Breast epithelium (tissue), 3 donors: ENCODE data around the gene KLF1.

Experiments
- POLR2A ChIP-seq: fragments of 450-650 bp; IDR thresholded peaks from one replicate; pipeline ENCODE4 v1.6.1; 2016; ENCODE audit warnings: antibody characterized with exemption, mild to moderate bottlenecking, moderate library complexity
- POLR2AphosphoS5 ChIP-seq, 3 donors: sonication (generic); formaldehyde crosslinking; IDR thresholded peaks; one replicate each; pipeline ENCODE4 v1.6.1; 2017; ENCODE audit warnings: antibody characterized with exemption in 3 of 3
- TF ChIP-seq, protein P1 (sequence below), 3 donors: fragments of 450-650 bp; IDR thresholded peaks; one replicate each; pipeline ENCODE4 v1.5.1; 2016 to 2017; ENCODE audit warnings: antibody characterized with exemption in 3 of 3, mild to moderate bottlenecking in 3 of 3, moderate library complexity in 3 of 3

DNA sequence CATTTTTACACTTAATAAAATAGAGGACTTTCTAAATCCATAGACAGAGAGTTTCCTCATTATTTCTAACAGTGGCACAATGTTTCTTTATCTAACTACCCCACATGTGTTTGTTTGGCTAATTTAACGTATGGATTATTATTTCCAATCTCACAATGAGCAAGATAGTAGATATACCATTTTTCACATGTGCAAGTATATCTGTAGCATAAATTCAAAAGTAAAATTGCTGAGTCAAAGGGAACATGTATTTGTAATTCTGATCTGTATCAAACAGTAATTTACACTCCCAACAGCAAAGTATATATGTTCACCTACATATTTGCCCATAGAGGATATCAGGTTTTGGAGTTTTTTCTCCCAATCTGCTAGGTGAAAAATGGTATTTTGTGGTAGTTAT is 30.3 kb downstream of the KLF1 start:
- TF ChIP-seq POLR2A (no peak), POLR2AphosphoS5 (IDR thresholded peaks at IDR 0.05) (no peak)
- TF ChIP-seq, protein P1, sequence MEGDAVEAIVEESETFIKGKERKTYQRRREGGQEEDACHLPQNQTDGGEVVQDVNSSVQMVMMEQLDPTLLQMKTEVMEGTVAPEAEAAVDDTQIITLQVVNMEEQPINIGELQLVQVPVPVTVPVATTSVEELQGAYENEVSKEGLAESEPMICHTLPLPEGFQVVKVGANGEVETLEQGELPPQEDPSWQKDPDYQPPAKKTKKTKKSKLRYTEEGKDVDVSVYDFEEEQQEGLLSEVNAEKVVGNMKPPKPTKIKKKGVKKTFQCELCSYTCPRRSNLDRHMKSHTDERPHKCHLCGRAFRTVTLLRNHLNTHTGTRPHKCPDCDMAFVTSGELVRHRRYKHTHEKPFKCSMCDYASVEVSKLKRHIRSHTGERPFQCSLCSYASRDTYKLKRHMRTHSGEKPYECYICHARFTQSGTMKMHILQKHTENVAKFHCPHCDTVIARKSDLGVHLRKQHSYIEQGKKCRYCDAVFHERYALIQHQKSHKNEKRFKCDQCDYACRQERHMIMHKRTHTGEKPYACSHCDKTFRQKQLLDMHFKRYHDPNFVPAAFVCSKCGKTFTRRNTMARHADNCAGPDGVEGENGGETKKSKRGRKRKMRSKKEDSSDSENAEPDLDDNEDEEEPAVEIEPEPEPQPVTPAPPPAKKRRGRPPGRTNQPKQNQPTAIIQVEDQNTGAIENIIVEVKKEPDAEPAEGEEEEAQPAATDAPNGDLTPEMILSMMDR (IDR thresholded peaks at IDR 0.05), result no peak
